CD1c-positive myeloid dendritic cell (primary cell): ENCODE data around the gene MIB2.

ENCODE experiments used
- DNase-seq: peaks from one replicate; pipeline ENCODE4 v3.0.0-alpha.2; 2016; ENCODE audit errors: extremely low spot score

MIB2 gene

DNA sequence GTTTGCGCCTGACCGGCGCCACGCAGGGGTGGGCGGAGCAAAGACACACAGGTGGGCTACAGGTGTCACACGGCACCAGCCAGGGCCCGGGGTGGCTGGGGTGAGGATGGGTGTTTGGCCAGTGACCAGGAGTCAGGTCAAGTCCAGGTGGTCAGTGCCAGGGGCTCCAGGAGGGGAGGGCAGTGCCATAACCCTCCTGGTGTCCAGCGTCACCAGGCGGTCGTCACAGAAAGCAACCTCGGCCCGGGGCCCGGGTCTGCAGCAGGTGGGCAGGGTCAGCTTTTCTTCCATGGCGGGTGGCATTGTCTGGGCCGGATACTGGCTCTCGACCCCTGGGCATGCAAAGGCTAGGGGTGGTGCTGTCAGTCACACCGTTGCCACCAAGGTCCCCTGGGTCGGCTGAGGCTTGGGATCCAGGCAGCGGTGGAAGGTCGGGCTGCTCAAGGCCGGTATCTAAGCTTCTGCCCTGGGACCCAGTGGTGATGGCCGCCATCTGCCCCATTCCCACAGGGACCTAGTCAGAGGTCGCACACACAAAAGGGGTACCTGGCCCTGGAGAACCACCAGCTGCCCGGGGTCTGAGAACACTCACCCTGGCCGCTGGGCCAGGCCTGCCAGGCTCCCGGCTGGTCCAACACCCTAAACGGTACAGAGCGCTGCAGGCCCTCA, 17.1 kb upstream of the MIB2 start:
- no peak for DNase-seq

DNA sequence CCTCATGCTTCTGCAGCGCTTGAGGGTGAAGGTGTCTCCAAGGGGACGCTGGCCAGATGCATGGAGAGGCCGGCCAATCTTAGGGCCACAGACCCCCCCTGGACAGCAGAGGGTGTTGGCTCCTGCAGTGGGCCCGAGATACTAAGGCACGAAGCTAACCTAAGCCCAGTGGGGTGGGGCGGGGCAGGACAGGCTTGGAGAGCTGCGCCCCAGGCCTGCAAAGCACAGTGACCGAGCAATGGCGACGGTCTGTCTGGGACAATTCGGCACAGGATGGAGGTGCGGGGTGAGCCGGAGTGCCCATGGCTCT, 16.6 kb upstream of the MIB2 start:
- DNase-seq: no peak

- peak; percentile 74 for DNase-seq
These were observed 16.0 kb upstream of the MIB2 start for GRCh38 chr1:1599030-1599934.

DNA sequence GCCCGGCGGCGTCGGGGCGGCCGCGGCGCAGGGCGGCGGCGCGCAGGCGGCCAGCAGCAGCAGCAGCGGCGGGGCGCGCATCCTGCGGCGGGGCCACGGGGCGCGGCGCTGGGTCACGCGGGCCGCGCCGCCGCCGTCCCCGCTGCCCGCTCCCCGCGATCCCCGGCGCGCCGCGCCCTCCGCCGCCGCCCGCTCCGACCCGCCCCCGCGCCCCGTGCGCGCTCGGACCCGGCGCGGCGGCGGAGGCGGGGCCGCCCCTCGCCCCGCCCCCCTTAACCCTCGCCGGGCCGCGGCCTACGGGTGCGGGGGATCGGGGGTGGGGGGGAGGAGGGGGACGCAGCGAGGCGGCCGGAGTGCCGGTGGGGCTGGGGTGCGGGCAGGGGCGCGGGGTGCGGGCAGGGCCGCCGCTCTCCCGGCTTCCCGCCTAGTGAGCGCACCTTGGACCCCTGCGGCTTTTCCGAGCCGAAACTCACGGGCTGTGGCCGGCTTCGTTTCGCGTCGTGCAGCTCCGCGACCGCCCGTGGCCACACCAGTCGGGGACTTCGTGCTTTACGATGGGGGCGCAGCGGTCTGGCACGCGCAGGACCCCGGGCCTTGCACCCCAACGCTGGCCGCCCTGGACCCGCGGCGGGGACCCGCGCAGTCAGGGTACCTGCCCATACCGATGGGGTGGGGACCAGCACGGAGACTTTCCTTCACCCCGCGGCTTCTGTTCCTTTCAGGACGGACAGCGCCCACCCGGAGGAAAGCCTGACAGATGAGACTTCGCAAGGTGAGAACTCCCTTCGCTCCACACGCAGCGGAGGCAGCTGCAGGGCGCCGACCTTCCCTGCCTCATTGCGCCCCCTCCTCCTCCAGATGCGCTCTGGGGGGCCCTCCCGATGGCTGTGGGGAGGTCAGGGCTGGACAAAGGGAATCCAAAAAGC, 15.1 kb upstream of the MIB2 start, which contains the start of gene FNDC10:
FNDC10 (minus strand) TSS at position 201 of the 926 bp plus-strand sequence; CDS start at position 81, 120 bp downstream.
- DNase-seq: no peak

DNA sequence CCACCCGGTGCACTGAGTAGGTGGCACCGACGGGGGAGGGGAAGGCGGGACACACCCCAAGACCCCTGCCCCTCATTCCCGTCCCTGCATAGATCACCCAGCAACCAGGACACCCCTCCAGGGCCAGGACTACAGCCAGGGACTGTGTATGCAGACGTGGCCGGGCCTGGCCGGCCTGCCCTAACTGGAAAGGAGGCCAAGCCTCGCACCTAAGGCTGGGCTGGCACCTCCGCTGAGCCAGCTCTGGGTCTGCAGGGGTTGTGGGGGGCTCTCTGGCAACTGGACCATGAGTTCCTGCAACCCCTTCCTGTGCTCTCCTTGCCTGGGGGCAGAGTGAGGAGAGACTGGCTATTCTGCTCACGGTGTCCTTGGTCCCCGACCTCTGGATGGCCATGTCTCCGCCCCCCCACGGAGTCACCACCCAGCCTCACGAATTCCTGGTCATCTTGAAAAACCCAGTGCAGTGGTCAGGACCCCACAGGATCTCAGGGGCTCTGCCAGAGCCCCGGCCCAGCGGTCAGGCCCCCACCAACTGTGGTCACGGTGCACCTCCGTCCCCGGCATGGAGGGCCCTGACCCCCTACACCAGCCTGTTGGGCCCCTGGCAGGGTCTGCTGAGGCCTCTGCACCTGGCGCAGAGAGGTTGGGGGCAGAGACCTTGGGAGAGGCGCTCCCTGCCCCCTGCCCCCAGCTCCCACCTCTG, 14.3 kb upstream of the MIB2 start:
- DNase-seq: no peak

DNA sequence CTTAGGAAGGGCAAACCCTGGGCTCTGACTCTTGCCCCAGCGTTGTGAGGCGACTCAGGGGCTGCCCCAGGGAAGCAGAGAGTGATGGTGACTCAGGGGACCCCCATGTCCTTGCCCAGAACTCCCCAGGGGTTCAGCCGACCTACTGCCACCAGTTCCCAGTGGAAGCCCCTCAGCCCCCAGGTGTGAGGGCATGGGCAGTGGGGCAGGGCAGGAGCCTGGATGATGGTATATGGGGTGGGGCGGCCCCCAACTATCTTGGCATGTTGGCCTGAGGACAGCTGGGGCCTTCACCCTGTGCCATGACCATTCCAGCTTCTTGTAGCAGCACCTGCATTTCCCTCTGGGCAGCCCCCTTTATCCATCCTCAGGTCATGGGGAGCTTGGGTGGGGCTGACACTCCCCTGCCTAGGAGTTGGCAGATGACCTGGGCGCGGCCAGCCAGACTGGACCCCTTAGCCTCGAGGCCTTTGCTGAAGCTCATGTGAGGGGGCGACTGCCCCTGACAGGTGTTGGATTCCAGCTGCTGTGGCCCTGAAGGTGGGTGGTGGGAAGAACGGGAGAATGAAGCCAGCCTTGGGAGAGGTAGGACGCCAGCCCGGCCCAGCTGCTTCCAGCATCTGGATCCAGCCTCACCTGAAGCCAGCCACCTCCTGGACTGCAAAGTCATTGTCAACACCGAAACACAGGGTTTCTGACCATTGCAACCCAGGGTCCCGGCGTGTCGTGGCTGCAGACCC, 13.6 kb upstream of the MIB2 start:
- no peak for DNase-seq

DNA sequence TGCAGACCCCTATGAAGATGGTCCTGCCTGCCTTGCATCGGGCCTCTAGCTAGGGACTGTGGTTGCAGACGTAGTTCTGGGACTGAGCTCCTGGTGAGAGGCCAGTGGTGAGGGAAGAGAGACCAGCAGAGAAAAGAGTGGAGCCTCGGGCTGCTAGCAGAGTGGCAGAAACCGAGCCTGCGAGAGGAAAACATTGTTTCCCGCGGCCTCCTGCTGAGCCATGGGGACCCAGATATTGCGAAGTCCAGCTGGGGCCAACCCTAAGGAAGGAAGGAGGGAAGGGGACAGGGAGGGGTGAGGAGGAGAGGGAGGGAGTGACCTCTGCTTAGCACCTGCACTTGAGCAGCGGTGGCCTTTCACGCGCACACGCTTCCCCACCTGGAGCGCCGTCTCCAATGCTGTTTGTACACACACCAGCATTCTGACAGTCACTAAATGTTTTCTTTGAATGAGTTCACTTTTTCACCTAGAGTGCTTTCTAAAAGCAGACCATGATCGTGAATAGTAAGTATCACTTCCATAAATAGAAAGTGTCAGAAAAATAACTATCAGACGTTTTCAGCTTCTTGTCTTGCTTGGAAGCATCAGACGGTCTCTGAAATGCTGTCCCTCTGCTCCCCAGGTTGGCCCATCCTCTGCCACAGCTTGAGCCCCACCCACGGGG, 12.9 kb upstream of the MIB2 start:
- peak; percentile 19 for DNase-seq

DNA sequence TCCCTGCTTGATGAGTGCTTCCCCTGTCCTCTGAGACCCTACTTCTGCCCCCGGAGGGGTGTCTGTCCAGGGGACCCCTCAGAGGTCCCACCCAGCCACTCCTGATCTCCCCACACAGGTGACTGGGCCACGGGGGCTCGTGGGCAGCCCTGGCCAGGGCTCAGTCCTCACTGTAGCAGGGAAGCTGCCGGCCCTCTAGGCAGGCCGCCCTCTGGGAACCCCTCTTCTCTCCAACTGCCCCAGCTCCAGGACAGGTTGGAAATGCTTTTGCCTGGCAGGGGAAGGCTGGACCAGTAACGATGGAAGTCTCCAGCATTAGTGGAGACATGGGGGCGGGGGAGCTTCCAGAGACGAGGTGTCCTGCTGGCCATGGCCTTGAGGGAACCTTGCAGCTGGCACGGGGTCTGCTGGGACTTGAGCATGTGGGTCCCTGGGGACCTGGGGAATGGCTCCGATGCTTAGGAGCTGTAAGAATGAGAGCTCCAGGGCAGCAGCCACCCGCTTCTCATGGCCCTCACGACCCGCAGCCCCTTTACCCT, 12.3 kb upstream of the MIB2 start:
- DNase-seq: no peak

GRCh38 chr1:1603671-1604373, 11.5 kb upstream of the MIB2 start:
- no peak for DNase-seq

DNA sequence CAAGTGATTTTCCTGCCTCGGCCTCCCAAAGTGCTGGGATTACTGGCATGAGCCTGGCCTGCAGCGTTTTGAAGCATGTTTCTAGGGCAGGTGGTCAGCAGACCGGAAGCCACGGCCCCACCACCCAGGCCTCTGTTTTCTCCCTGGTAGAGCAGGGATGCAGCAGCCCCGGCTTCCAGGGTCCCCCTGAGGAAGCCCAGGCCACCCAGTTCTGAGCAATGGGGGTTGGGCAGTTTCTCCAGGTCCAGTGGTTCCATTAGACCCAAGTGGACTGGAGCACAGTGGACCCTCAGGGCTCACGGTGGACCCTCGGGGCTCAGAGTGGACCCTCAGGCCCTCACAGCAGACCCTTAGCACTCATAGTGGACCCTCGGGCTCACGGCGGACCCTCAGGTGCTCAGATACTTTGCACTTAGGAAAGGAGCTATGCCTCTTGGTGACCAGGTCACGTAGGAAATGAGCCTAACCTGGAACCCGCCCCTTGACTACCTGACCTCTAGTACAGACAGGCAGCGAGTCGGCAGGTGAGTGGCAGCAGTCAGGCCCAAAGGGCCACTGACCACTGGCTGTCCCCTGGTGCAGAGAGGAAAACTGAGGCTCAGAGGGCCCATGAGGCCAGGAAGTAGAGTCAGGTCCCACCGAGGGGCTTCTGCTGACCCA, 10.8 kb upstream of the MIB2 start:
- DNase-seq: no peak

GRCh38 chr1:1605034-1605591, 10.2 kb upstream of the MIB2 start:
- no peak for DNase-seq

DNA sequence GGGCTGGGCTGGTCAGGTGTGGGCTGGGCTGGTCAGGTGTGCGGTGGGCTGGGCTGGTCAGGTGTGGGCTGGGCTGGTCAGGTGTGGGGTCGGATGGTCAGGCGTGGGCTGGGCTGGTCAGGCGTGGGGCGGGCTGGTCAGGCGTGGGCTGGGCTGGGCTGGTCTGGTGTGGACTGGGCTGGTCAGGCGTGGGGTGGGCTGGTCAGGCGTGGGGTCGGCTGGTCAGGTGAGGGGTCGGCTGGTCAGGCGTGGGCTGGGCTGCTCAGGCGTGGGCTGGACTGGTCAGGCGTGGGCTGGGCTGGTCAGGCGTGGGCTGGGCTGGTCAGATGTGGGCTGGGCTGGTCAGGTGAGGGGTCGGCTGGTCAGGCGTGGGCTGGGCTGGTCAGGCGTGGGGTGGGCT, 9.6 kb upstream of the MIB2 start:
- DNase-seq: no peak

DNA sequence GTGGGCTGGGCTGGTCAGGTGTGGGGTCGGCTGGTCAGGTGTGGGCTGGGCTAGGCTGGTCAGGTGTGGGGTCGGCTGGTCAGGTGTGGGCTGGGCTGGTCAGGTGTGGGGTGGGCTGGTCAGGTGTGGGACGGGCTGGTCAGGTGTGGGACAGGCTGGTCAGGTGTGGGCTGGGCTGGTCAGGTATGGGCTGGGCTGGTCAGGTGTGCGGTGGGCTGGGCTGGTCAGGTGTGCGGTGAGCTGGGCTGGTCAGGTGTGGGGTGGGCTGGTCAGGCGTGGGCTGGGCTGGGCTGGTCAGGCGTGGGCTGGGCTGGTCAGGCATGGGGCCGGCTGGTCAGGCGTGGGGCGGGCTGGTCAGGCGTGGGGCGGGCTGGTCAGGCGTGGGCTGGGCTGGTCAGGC, 9.1 kb upstream of the MIB2 start:
- no peak for DNase-seq

DNA sequence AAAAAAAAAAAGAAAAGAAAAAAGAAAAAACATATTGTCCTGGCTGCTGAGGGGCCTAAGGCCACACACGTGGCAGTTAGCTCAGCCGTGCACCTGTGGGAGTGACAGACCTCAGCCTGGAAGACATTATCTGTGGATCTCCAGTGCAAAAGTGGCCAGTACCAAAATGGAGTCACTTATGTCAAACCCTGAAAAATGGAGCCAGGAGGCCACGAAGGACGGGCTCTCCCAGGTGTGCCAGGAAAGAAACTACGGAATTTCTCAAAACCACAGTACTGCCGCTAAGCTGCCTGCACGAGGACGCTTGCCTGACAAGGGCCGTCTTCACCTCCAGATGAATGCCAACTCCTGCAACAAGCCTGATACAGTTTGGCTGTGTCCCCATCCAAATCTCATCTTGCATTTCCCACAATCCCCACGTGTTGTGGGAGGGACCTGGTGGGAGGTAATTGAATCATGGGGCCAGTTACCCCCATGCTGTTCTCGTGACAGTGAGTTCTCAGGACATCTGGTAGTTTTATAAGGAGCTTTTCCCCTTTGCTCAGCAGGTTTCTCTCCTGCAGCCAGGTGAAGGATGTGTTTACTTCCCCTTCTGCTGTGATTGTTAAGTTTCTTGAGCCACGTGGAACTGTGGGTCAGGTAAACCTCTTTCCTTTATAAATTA, 5.3 kb upstream of the MIB2 start:
- no peak for DNase-seq

DNA sequence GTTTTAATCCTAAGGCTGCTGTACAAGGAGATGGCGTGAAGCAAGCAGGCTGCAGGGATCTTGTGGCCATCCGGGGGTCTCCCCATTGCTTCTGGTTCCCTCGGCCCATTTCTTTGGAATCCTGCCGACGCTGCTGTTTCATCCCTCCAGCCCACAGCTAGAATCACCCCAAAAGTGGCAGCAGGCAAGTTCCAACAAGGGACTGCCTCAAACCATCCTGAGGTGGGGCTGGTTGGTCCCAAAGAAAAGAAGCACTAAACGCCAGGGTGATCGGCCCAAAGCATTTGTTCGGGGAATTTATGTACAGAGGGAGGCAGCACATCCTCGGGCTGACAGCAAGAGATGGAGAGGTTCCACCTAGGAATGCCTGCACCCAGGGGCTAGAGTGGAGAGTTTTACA, 4.5 kb upstream of the MIB2 start:
- DNase-seq: no peak

- no peak for DNase-seq
These were observed 3.2 kb upstream of the MIB2 start for GRCh38 chr1:1612104-1612400.

- no peak for DNase-seq
These were observed 1.7 kb upstream of the MIB2 start for GRCh38 chr1:1613509-1614082.
